Hypothalamus (tissue), 51 donors: ENCODE measurements around the gene XIAP.
A peak's percentile ranks its signal among the peaks of the same experiment; 100 is the strongest.
"Not testable (repeated sequence)": the region's sequence is repeated elsewhere in the genome, so short reads cannot be mapped to it uniquely, and the experiment has no call there.

Experiments
- DNase-seq, 51 donors: peaks; one replicate each; lab custom pipeline; 2025; lab: John Stamatoyannopoulos, UW

The XIAP gene

GRCh38 chrX:123873956-123874355, 14.1 kb downstream of the XIAP start:
- no peak for DNase-seq

GRCh38 chrX:123876177-123876576, 16.3 kb downstream of the XIAP start:
- no peak for DNase-seq

- no peak for DNase-seq
These were observed 17.0 kb downstream of the XIAP start for GRCh38 chrX:123876844-123877243.

- DNase-seq = no peak
These were observed 18.4 kb downstream of the XIAP start for GRCh38 chrX:123878252-123878721.

GRCh38 chrX:123881330-123881729, 21.5 kb downstream of the XIAP start:
- no peak for DNase-seq

- no peak for DNase-seq
These were observed 22.5 kb downstream of the XIAP start for GRCh38 chrX:123882391-123882790.

- DNase-seq = peak in 2 of 51 donors; percentile 0
These were observed 25.1 kb downstream of the XIAP start for GRCh38 chrX:123884809-123885408.

- DNase-seq = no peak
These were observed 39.8 kb downstream of the XIAP start for GRCh38 chrX:123899701-123900100.

- not testable (repeated sequence) for DNase-seq
These were observed 43.4 kb downstream of the XIAP start for GRCh38 chrX:123903261-123903660.

- DNase-seq = no peak
These were observed 45.5 kb downstream of the XIAP start for GRCh38 chrX:123905332-123905731.

- DNase-seq = no peak
These were observed 46.9 kb downstream of the XIAP start for GRCh38 chrX:123906557-123907316.

- no peak for DNase-seq
These were observed 49.7 kb downstream of the XIAP start for GRCh38 chrX:123909523-123909922.

GRCh38 chrX:123917069-123917468, 57.2 kb downstream of the XIAP start:
- no peak for DNase-seq

GRCh38 chrX:123918106-123918721, 58.4 kb downstream of the XIAP start:
- DNase-seq = no peak

GRCh38 chrX:123920105-123920785, 60.4 kb downstream of the XIAP start:
- DNase-seq = no peak

- DNase-seq = no peak
These were observed 63.4 kb downstream of the XIAP start for GRCh38 chrX:123923211-123923610.

- no peak for DNase-seq
These were observed 64.3 kb downstream of the XIAP start for GRCh38 chrX:123924186-123924585.

- DNase-seq = no peak
These were observed 68.0 kb downstream of the XIAP start for GRCh38 chrX:123927845-123928244.

GRCh38 chrX:123932055-123932454, 72.2 kb downstream of the XIAP start:
- not testable (repeated sequence) for DNase-seq

- DNase-seq = no peak
These were observed 83.2 kb downstream of the XIAP start for GRCh38 chrX:123943074-123943473.

GRCh38 chrX:123943488-123943887, 83.6 kb downstream of the XIAP start:
- no peak for DNase-seq
